H1 (cell line): ENCODE data around the gene TNN. TPM values are rescaled to one million over a fixed set of nuclear protein-coding genes. Genes with fewer than 3 reads are reported as not detected.

Source experiments
- CTCF ChIA-PET: fragments of 300-600 bp; sonication (Branson Sonifier 250); formaldehyde crosslinking; loops from one replicate; lab custom pipeline; 2021; ENCODE audit not compliant: partially characterized antibody; lab: Charles Lee
- POLR2A ChIA-PET: fragments of 300-600 bp; sonication (Branson Sonifier 250); formaldehyde crosslinking; loops from one replicate; lab custom pipeline; 2021; ENCODE audit warnings: inconsistent platforms; ENCODE audit not compliant: partially characterized antibody; lab: Charles Lee
- DNase-seq, 2 experiments: peaks; one replicate each; pipeline versions ENCODE4 v3.0.0 to v3.0.0-alpha.2; 2010 to 2022; ENCODE audit warnings: low spot score in 2 of 2, low read depth in 1 of 2, mixed read lengths in 1 of 2
- FAIRE-seq: peaks from 2 replicates; lab custom pipeline; 2011; peaks lifted over from hg19 to GRCh38; lab: Jason Lieb, UNC
- H2AFZ ChIP-seq: 2 replicates; pipeline ENCODE4 v1.8.1; 2012; ENCODE audit warnings: low read length, inconsistent platforms
- H2AK5ac ChIP-seq: 2 replicates; pipeline ENCODE4 v1.6.1; 2013; ENCODE audit warnings: low read depth, low read length
- H2BK120ac ChIP-seq: replicated peaks from 2 replicates; pipeline ENCODE3; 2013; ENCODE audit warnings: low read depth, low read length, inconsistent platforms
- H2BK12ac ChIP-seq: 2 replicates; pipeline ENCODE4 v1.6.1; 2013; ENCODE audit warnings: low read depth, low read length
- H2BK15ac ChIP-seq: 2 replicates; pipeline ENCODE4 v1.6.1; 2013; ENCODE audit warnings: low read length
- H2BK20ac ChIP-seq: 2 replicates; pipeline ENCODE4 v1.6.1; 2013; ENCODE audit warnings: low read length
- H2BK5ac ChIP-seq: 2 replicates; pipeline ENCODE4 v1.6.1; 2013; ENCODE audit warnings: low read depth, low read length
- H3K14ac ChIP-seq: 2 replicates; pipeline ENCODE4 v1.6.1; 2013; ENCODE audit warnings: inconsistent platforms; ENCODE audit not compliant: insufficient read length
- H3K18ac ChIP-seq: 2 replicates; pipeline ENCODE4 v1.6.1; 2013; ENCODE audit warnings: low read length; ENCODE audit errors: extremely low read depth
- H3K23ac ChIP-seq: 2 replicates; pipeline ENCODE4 v1.6.1; 2013; ENCODE audit warnings: inconsistent platforms; ENCODE audit not compliant: insufficient read length
- H3K23me2 ChIP-seq: 2 replicates; pipeline ENCODE4 v1.6.1; 2013; ENCODE audit warnings: low read depth, low read length
- H3K27ac ChIP-seq: 2 replicates; pipeline ENCODE4 v1.6.1; 2011; ENCODE audit warnings: low read depth, low read length, inconsistent platforms
- H3K27me3 ChIP-seq, 4 experiments: replicated peaks in 1 of 4; 1 replicate in 1 of 4; 2 replicates in 3 of 4; pipeline versions ENCODE4 v1.6.1 to v1.8.1; 2011 to 2013; ENCODE audit warnings: low read length in 3 of 4, mild to moderate bottlenecking in 3 of 4, inconsistent platforms in 2 of 4, mixed read lengths in 2 of 4, moderate library complexity in 1 of 4; ENCODE audit not compliant: control insufficient read depth in 3 of 4, insufficient read depth in 3 of 4; ENCODE audit errors: extremely low read depth in 1 of 4
- H3K36me3 ChIP-seq, 4 experiments: 2 replicates each; pipeline versions ENCODE4 v1.6.1 to v1.8.1; 2011 to 2013; ENCODE audit warnings: mild to moderate bottlenecking in 4 of 4, low read length in 3 of 4, moderate library complexity in 2 of 4, control low read depth in 1 of 4, inconsistent platforms in 1 of 4; ENCODE audit not compliant: insufficient read depth in 4 of 4, control insufficient read depth in 2 of 4
- H3K4ac ChIP-seq: replicated peaks from 2 replicates; pipeline ENCODE3; 2013; ENCODE audit warnings: low read length, low read depth, mixed read lengths, inconsistent platforms; ENCODE audit not compliant: insufficient read length
- H3K4me1 ChIP-seq, 4 experiments: replicated peaks in 1 of 4; 1 replicate in 1 of 4; 2 replicates in 3 of 4; pipeline versions ENCODE4 v1.6.1 to v1.8.1; 2011 to 2013; ENCODE audit warnings: low read length in 3 of 4, inconsistent platforms in 2 of 4, mixed read lengths in 1 of 4; ENCODE audit not compliant: insufficient read depth in 4 of 4, control insufficient read depth in 3 of 4
- H3K4me2 ChIP-seq, 2 experiments: 2 replicates each; pipeline versions ENCODE4 v1.6.1 to v1.8.1; 2011 to 2013; ENCODE audit warnings: low read depth in 2 of 2, low read length in 2 of 2, control low read depth in 1 of 2, inconsistent platforms in 1 of 2, mild to moderate bottlenecking in 1 of 2; ENCODE audit not compliant: insufficient read depth in 1 of 2
- H3K4me3 ChIP-seq, 4 experiments: fragments of 200-600, 300-600 bp in 1 of 4; sonication (generic), shearing (Covaris generic), sonication (Bioruptor Twin) in 1 of 4; 2 replicates each; pipeline versions ENCODE4 v1.5.1 to v1.8.1; 2011 to 2016; ENCODE audit warnings: low read length in 4 of 4, low read depth in 3 of 4, control low read depth in 2 of 4, inconsistent platforms in 2 of 4, mild to moderate bottlenecking in 2 of 4, mixed read lengths in 1 of 4, moderate library complexity in 1 of 4; ENCODE audit not compliant: insufficient read depth in 2 of 4; ENCODE audit errors: extremely low read depth in 1 of 4
- H3K56ac ChIP-seq: replicated peaks from 2 replicates; pipeline ENCODE3; 2013; ENCODE audit warnings: low read depth, mild to moderate bottlenecking, mixed read lengths, low read length, inconsistent platforms; ENCODE audit not compliant: insufficient read length
- H3K79me1 ChIP-seq: 2 replicates; pipeline ENCODE4 v1.6.1; 2013; ENCODE audit warnings: low read depth, low read length, control low read depth
- H3K79me2 ChIP-seq, 2 experiments: 2 replicates each; pipeline versions ENCODE4 v1.6.1 to v1.8.1; 2012 to 2013; ENCODE audit warnings: low read length in 2 of 2, mild to moderate bottlenecking in 2 of 2, inconsistent platforms in 1 of 2; ENCODE audit not compliant: insufficient read depth in 2 of 2, control insufficient read depth in 1 of 2
- H3K9ac ChIP-seq, 4 experiments: replicated peaks in 1 of 4; 1 replicate in 1 of 4; 2 replicates in 3 of 4; pipeline versions ENCODE4 v1.6.1 to v1.8.1; 2011 to 2013; ENCODE audit warnings: low read depth in 3 of 4, low read length in 3 of 4, control low read depth in 2 of 4, mild to moderate bottlenecking in 2 of 4, moderate library complexity in 2 of 4, inconsistent platforms in 1 of 4; ENCODE audit errors: extremely low read depth in 1 of 4
- H3K9me3 ChIP-seq, 2 experiments: 2 replicates each; pipeline versions ENCODE4 v1.6.1 to v1.8.1; 2012 to 2013; ENCODE audit warnings: mild to moderate bottlenecking in 2 of 2, moderate library complexity in 2 of 2, control low read depth in 1 of 2, inconsistent platforms in 1 of 2, low read depth in 1 of 2, low read length in 1 of 2, mixed read lengths in 1 of 2; ENCODE audit not compliant: insufficient read depth in 2 of 2
- H4K20me1 ChIP-seq, 2 experiments: replicated peaks in 1 of 2; 2 replicates each; pipeline versions ENCODE3 to v1.8.1; 2011 to 2013; ENCODE audit warnings: inconsistent platforms in 2 of 2, low read length in 2 of 2, mild to moderate bottlenecking in 1 of 2; ENCODE audit not compliant: insufficient read depth in 2 of 2, control insufficient read depth in 1 of 2
- H4K5ac ChIP-seq: 2 replicates; pipeline ENCODE4 v1.6.1; 2013; ENCODE audit warnings: low read length, low read depth, mixed read lengths, inconsistent platforms; ENCODE audit not compliant: insufficient read length
- H4K8ac ChIP-seq: 2 replicates; pipeline ENCODE4 v1.8.0; 2013; ENCODE audit warnings: mild to moderate bottlenecking, moderate library complexity, low read length, inconsistent platforms; ENCODE audit not compliant: insufficient read depth; ENCODE audit errors: extremely low read depth
- H4K91ac ChIP-seq: replicated peaks from 2 replicates; pipeline ENCODE3; 2013; ENCODE audit warnings: low read length, mixed read lengths, inconsistent platforms; ENCODE audit not compliant: insufficient read length
- CTBP2 ChIP-seq: IDR thresholded peaks from 2 replicates; pipeline ENCODE4 v1.7.0; 2011; ENCODE audit warnings: borderline replicate concordance, mild to moderate bottlenecking, moderate library complexity, mixed read lengths, low read length; ENCODE audit not compliant: insufficient read depth, insufficient read length
- KDM4A ChIP-seq: IDR thresholded peaks from one replicate; pipeline ENCODE4 v1.7.1; 2012; ENCODE audit warnings: low read depth, mild to moderate bottlenecking, moderate library complexity, low read length, inconsistent platforms; ENCODE audit not compliant: severe bottlenecking
- SIRT6 ChIP-seq: IDR thresholded peaks from one replicate; pipeline ENCODE4 v1.7.1; 2012; ENCODE audit warnings: low read length, inconsistent platforms
- SP4 ChIP-seq: IDR thresholded peaks from 2 replicates; pipeline ENCODE4 v1.6.1; 2012; ENCODE audit warnings: low read length, inconsistent platforms
- WGBS, 2 experiments: shearing (Covaris generic) in 1 of 2; methylation state at CpG; one replicate each; pipeline versions ENCODE4 v1.1.6 to v1.1.7; 2013 to 2015; ENCODE audit warnings: low lambda C conversion rate in 2 of 2, mixed read lengths in 2 of 2, inconsistent platforms in 1 of 2, low coverage in 1 of 2, missing lambda C conversion rate in 1 of 2; ENCODE audit not compliant: insufficient replicate concordance in 2 of 2, insufficient coverage in 1 of 2, insufficient read length in 1 of 2; ENCODE audit errors: extremely low coverage in 1 of 2, missing lambda C conversion rate in 1 of 2; 5-methylcytosine and 5-hydroxymethylcytosine counted together
- polyA plus RNA-seq, 7 experiments: library from polyadenylated mRNA; depleted of rRNA in 3 of 7; stranded (reverse) in 5 of 7; unstranded in 2 of 7; fragments of >200 nt in 5 of 7; fragments of 200-250 nt in 2 of 7; gene quantifications; 1 replicate in 5 of 7; 2 replicates in 1 of 7; 4 replicates in 1 of 7; pipeline versions ENCODE4 v1.2.1 to v1.2.3, GENCODE V29; 2011 to 2013; ENCODE audit warnings: missing spikeins in 2 of 7, mixed read lengths in 2 of 7
- total RNA-seq: library from RNA; stranded (reverse); fragmentation: NEBNext Ultra II Directional; extraction: Animal tissue kit (Norgen Biotek cat#: 25700); gene quantifications from 2 replicates; pipeline ENCODE4 v1.2.1, GENCODE V29; 2021
- TF ChIP-seq, protein P1 (sequence below): IDR thresholded peaks from 2 replicates; pipeline ENCODE4 v1.6.1; 2012; ENCODE audit warnings: low read length, inconsistent platforms

Gene TNN
- total and polyA plus RNA-seq, 2 of the 8 experiments (the other 6 are each of a cell fraction or from before 2014, with no cell fraction given), result 0.21 to 0.30 TPM

DNA sequence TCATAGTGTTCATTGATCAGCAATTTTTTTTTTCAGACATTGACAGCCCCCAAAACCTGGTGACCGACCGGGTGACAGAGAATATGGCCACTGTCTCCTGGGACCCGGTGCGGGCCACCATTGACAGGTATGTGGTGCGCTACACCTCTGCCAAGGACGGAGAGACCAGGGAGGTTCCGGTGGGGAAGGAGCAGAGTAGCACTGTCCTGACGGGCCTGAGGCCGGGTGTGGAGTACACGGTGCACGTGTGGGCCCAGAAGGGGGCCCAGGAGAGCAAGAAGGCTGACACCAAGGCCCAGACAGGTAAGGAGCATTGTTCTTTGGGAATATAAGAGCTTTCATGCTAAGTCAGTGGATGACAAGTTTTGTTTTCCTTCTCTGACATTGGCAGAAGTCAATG lies 49.3 kb downstream of the TNN start:
- H4K5ac ChIP-seq, result no peak overlapping the region
- H3K14ac ChIP-seq, result no peak overlapping the region
- no peak overlapping the region for H3K4me3 ChIP-seq
- H2AK5ac ChIP-seq, result no peak overlapping the region
- no peaks in the 10 kb centered on the region for H3K79me1 ChIP-seq
- ChIA-PET POLR2A (no interaction called here), CTCF (interaction anchor here (0.7 to 7.0 kb wide), 8 partner anchors 10 to 202 kb away, joined by 3 to 54 read pairs (median 4); no protein-coding TSS in a partner anchor)
- no peak overlapping the region for H3K18ac ChIP-seq
- no peak overlapping the region for H3K4ac ChIP-seq
- no peaks in the 10 kb centered on the region for H3K4me1 ChIP-seq
- no peak overlapping the region for H3K4me2 ChIP-seq
- no peak overlapping the region for H2BK12ac ChIP-seq
- H3K79me2 ChIP-seq, result no peaks in the 10 kb centered on the region
- H3K23me2 ChIP-seq, result no peaks in the 10 kb centered on the region
- no peaks in the 10 kb centered on the region for H4K20me1 ChIP-seq
- H3K27ac ChIP-seq, result no peak overlapping the region
- H4K91ac ChIP-seq, result no peak overlapping the region
- H3K9ac ChIP-seq, result no peak overlapping the region
- no peak overlapping the region for H2BK20ac ChIP-seq
- H2BK5ac ChIP-seq, result no peak overlapping the region
- H2AFZ ChIP-seq, result no peak overlapping the region
- no peak overlapping the region for H4K8ac ChIP-seq
- H3K9me3 ChIP-seq, result peaks cover 0 to 6% of the 10 kb centered on the region in 2 experiments; a peak in 1 of 4 replicates
- 74% methylated on average over 11 of the region's 11 CpGs; no CpG with 5 or more reads in 1 of the 2 experiments for WGBS, 2 experiments
- TF ChIP-seq SP4 (no peak), KDM4A (no peak), CTBP2 (no peak), SIRT6 (no peak)
- TF ChIP-seq, protein P1, sequence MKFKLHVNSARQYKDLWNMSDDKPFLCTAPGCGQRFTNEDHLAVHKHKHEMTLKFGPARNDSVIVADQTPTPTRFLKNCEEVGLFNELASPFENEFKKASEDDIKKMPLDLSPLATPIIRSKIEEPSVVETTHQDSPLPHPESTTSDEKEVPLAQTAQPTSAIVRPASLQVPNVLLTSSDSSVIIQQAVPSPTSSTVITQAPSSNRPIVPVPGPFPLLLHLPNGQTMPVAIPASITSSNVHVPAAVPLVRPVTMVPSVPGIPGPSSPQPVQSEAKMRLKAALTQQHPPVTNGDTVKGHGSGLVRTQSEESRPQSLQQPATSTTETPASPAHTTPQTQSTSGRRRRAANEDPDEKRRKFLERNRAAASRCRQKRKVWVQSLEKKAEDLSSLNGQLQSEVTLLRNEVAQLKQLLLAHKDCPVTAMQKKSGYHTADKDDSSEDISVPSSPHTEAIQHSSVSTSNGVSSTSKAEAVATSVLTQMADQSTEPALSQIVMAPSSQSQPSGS, result no peak
- H2BK15ac ChIP-seq, result no peak overlapping the region
- FAIRE-seq (no peak), DNase-seq (no peak)
- H2BK120ac ChIP-seq, result no peak overlapping the region
- H3K36me3 ChIP-seq, result no peaks in the 10 kb centered on the region
- H3K23ac ChIP-seq, result no peak overlapping the region
- H3K27me3 ChIP-seq, result no peaks in the 10 kb centered on the region
- no peak overlapping the region for H3K56ac ChIP-seq
